Stimulated activated CD4-positive, alpha-beta T cell treated with anti-CD3 and anti-CD28 coated beads, TNF-alpha, amount 100 ng/mL, for 24 hours (primary cell): Measurements from ENCODE around the gene OBSL1.

Source experiments
- DNase-seq, 3 experiments: peaks; one replicate each; pipeline ENCODE4 v3.0.0-alpha.2; 2020; ENCODE audit warnings: low read depth in 3 of 3

The OBSL1 gene

DNA sequence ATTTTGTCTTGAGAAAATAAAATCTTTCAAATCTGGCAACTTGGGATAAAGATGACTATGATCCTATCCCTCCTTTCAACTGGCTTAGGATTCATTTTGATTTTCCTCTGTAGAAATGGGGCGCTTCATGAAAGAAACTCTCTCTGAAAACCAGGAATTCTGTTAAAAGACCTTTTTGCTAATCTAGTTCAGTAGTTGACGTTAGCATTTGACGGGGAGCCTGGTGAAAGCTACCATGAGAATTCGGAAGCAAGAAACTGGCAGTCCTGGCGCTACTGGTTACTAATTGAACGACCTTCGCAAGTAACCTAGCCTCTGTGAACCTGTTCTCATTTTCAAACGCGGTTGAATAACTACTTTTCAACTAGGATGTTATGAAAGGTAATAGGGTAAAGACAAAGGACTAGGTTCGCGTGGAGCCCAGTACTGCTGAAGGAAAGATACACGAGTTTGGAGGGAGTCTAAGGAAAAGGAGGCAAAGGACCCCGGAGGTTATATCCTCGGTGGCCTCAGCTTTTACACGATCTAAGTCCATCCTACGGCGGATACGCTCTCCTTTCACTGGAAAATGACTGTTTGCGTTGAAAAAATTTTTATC is 25.7 kb upstream of the OBSL1 start:
- DNase-seq, result no peak

DNA sequence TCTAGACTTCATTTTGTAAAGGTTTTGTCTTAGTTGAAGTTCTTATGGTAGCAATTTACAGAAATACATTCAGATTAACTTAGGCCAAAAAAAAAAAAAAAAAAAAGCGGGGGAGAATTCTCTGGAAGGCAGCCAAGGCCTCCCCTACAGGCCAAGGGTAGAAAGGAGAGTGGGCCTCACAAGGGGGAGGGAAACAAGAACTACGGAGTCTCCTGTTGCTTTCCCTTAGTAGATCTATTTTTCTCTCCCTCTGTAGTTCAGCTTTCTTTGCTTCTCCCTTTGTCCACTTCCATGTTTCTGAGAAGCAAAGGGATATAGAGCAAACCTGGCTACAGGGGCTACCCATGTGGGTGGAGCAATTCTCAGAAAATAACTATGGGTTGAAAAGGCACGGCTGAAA is 23.9 kb upstream of the OBSL1 start:
- no peak for DNase-seq

DNA sequence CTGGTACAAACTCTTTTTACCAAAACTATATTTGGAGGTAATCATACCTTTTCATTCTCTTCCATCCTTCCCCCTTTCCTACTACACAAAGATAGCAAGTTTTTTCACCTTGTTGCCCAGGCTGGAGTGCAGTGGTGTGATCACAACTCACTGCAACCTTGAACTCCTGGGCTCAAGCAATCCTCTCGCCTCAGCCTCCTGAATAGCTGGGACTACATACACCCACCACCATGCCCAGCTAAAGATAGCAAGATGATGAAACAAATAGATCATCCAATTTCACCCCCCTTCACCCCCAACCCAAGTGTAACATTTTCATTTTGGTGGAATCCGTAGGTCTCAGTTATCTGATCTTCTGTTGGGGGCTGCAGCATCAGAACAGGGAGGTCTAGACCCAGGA is 21.8 kb upstream of the OBSL1 start:
- no peak for DNase-seq

DNA sequence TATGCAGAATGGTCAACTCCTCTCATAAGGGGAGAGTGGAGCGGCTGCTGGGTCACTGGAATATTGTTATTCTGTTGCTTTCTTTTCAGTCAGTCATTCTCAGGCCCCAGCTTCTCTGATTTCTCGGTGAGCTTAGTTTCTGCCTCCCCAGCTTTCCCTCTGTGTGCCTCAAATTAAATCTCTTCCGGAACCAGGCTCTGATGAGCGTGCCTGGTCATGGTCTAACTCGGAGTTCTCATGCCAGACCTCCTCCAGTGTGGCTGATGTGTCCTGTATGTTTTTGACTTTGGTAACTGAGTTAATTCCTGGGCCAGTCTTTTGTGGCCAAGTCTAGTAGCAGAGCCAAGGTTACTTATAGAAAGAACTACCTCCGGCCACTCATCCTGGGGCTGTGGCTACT is 21.4 kb upstream of the OBSL1 start:
- no peak for DNase-seq

DNA sequence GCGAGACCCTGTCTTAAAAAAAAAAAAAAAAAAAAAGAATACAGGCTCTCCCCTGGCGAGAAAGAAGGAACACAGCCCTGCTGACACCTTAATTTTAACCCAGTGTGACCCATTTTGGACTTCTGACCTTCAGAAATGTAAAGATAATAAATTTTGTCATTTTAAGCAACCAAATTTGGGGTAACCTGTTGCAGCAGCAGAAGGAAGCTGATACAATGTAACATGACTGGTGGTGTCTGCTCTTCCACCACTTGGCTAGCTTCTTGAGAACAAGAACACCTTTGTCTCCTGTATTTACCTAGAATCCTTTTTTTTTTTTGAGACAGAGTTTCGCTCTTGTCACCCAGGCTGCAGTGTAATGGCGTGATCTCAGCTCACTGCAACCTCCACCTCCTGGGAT is 19.8 kb upstream of the OBSL1 start:
- DNase-seq, result no peak

DNA sequence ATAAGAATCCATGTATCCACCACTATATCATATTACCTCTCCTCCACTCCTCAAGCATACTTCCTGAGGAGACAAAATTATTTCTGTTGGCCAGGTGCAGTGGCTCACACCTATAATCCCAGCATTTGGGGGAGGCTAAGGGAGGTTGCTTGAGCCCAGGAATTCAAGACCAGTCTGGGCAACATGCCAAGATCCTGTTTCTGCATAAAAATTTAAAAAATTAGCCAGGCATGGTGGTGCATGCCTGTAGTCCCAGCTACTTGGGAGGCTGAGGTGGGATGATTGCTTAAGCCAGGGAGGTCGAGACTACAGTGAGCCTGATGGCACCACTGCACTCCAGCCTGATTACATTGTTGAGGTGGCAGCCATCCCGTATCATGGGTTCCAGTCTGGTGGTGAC is 10.0 kb upstream of the OBSL1 start:
- no peak for DNase-seq

DNA sequence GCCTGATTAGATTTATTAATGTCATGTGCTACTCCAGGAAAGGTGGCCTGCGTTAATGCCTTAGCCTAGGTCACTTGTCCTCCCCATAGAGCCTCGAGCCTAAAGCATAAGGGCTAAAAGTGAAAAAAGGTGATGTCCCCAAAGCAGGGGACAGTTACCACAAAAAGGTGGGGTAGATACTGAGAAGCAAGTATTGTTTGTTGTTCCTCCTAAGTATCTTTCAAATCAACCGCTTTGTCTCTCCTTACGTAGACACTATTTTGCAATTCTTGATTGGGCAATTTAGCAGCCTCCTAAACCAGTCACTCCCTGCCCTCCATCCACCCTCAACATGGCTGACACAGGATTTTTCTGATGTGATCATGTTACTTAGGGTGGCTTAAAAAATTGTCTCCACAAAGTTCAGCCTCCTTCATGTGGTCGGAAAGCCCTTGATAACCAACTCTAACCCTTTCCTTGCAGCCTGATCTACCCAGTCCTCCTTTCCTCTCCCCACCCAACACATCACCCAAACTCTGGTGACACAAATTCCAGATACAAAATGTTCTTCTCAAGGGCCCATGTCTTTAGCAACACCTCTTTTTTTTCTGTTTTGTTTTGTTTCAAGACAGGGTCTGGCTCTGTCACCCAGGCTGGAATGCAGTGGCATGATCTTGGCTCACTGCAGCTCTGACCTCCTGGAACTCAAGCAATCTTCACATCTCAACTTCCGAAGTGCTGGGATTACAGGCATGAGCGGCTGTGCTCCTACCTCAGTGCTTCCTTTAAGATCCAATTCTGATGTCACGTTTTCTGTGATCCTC is 7.7 kb upstream of the OBSL1 start:
- DNase-seq, result no peak

DNA sequence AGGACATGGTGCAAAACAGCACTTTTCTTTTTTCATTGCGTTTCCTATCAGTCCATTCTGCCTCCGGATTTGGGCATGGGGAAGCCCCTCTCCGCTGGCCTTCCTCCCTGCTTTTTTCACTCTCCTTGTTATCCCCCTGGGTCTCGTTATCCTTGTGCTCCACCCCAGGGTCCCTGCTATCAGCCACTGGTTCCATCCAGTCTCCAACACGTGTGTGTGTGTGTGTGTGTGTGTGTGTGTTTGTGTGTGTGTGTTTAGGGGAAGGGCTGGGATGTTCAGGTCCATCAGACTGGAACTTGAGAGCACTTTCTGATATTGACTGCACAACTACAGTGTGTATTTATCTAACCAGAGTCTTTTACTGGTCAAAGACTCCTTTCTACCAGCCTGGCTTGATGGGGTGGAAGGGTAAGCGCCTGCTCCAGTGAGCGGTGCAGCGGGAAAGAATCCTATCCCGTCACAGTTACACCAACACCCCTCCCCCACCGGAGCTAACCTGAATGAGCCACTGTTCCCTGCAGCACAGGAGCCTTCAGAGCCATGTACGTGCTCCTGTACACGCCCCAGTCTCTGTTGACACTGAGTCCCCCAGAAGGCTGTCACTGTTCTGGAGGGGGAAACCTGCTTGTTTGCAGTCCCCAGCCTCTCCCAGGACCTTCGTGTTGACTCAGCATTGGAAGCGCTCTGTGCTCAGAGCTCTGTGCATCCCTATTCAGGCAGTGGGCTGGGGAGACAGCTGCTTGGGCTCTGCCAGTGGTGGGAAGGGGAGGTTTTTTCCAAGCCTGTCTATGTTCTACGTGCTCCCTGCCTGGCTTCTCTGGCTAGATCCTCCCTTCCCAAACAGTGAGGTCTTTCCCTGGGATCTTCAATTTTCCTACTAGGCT is 5.4 kb upstream of the OBSL1 start:
- DNase-seq, result no peak

DNA sequence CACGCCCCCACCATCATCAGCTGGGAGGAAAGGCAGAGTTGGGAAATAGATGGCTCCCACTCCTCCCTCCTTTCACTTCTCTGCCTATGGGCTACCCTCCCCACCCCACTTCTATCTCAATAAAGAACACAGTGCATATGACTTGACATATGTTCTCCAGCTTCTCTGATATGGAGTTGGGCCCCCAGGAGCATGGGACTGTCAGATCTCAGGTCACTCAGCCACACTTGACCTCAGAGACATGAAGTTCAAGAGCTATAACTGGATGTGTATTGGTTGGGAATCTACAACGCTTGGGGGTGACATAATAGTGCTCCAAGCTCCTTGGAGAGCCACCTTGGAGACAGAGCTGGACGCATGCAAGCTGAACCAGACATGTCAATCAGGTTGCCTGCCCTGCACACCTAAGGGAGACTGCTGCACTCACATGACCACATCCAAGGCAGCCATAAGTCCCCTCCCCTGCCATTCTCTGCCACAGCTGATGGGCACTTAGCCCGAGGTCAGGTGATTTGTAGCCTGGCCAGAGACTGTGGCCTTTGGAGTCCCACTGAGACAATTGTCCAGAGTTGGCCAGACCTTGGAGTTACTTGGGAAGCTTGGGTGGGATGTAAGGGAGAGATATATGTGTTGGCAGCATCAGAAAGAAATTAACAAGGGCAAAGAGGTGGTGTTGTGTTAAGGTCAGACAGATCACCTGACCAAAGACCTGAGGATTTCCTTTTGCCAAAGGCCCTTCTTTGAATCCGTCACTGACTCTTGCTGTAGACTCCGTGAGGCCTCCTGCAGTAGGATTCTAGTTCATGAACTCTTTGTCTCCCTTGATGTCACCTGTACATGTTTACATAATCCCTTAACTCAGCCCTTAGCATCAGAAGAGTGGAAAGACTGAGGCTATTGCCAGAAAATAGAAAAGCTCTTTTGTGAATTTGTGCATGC is 4.5 kb upstream of the OBSL1 start:
- DNase-seq, result no peak

DNA sequence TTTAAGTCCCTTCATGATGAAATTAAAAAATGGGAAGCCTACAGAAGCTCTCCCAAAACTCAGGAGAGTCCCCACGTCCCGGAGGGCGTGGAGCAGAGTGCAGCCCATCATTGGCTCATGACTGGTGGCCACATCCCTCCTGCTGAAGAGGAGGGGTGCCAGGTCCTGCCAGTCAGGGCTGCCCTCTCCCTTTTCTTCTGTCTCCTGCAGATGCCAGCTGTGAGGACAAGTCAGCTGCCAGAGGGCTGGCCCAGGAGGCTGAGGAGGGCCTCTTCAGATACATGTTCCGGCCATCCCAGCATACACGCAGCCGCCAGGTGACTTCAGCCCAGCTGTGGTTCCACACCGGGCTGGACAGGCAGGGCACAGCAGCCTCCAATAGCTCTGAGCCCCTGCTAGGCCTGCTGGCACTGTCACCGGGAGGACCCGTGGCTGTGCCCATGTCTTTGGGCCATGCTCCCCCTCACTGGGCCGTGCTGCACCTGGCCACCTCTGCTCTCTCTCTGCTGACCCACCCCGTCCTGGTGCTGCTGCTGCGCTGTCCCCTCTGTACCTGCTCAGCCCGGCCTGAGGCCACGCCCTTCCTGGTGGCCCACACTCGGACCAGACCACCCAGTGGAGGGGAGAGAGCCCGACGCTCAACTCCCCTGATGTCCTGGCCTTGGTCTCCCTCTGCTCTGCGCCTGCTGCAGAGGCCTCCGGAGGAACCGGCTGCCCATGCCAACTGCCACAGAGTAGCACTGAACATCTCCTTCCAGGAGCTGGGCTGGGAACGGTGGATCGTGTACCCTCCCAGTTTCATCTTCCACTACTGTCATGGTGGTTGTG is 3.4 kb upstream of the OBSL1 start:
- no peak for DNase-seq

DNA sequence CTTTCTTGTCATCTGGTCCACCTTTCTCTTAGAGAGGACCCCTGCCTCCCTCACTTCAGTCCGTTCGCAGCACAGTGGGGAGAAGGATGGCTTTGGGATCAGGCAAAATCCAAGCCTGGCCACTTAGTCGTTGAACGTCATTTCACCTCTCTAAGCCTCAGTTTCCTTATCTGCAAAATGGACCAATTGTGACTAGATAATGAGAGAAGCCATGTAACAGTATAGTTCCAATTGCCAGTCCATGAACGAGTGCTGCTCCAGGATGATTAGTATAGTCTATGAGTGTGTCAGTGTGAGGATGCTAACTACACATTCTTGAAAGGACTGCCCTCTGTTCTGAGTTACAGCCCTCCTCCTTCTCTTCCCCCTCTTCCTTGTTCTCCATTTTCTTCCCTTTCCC is 1.8 kb upstream of the OBSL1 start:
- DNase-seq, result no peak

DNA sequence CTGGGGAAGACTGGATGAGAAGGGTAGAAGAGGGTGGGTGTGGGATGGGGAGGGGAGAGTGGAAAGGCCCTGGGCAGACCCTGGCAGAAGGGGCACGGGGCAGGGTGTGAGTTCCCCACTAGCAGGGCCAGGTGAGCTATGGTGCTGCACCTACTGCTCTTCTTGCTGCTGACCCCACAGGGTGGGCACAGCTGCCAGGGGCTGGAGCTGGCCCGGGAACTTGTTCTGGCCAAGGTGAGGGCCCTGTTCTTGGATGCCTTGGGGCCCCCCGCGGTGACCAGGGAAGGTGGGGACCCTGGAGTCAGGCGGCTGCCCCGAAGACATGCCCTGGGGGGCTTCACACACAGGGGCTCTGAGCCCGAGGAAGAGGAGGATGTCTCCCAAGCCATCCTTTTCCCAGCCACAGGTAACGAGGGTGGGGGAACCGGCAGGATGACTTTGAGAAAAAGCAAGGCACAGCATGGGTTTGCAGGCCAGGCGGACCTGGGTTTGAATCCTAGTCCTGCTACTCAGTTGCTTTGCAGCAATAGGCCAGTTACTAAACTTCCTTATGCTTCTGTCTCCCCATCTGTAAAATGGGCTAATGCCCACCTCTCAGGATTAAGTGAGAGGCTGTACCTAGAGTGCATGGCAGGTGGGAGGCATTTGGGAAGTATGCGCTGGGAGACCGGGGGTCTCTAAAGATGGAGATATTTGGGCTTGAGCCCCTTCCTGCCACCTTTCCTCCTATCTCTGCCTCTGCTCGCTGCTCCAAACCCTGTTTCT is 1.1 kb upstream of the OBSL1 start, which contains the start of gene INHA:
Gene INHA (plus strand): TSS at position 74 of the 765 bp plus-strand sequence. CDS start 65 bp downstream, at position 139.
- DNase-seq, result no peak

DNA sequence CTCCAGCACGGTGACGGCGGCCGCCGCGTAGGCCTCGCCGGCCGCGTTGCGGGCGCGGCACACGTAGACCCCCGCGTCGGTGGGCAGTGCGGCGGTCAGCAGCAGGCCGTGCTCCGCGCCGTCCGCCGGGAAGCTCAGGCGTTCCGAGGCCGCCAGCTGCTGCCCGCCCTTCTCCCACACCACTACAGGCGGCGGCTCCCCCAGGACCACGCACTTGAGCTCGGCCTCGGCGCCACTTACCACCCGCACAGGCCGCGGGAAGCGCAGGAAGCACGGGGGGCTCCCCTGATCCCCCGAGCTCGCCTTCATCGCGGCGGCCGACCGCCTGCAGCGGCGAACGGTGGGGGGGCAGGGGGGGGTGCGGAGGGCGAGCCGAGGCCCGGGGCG is 422 bp downstream of the OBSL1 start:
- no peak for DNase-seq

DNA sequence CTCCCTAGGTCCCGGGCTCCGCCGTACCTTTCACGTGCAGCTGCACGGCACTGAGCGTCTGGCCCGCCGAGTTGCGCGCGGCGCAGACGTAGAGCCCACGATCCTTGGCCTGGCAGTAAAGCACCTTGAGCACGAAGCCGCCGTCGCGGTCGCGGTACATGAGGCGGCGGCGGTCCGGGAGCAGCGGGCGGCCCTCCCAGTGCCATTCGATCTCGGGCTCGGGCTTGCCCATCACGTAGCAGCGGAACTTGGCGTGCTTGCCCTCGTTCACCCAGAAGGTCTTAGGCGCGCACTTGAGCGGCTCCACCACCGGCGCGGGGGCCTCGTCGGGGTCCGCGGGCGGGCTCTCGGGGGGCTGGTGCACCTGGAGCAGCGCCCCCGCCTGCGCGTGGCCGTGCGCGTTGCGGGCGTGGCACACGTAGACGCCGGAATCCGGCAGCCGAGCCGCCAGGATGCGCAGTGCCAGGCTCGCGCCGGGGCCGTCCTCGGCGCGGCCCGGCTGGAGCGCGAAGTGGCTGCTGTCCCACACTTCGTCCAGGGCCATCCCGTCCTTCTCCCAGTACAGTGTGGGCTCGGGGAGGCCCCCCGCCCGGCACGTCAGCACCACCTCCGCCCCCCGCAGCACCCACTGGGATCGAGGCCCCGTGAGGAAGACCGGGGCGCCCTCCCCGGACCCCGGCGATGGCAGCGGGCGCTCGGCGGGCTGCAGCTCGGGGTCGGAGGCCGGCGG is 980 bp downstream of the OBSL1 start:
- no peak for DNase-seq

DNA sequence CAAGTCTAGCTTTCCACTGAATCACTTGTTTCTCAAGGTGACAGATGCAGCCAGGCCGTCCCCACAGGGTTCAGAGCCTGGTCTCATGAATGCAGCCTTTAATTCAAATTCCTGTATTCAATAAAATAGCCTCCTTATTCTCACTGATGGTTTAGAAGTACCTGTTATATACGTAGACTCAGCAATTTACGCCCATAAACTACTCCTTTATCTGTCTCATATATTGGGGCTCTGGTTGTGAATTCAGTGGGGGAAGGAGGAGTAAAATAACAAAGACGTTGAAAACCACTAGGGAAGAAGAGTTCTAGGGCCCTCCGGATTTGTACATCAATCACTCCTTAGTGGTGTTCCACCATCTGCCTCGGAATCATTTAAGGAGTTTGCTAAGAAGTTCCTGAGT is 1.7 kb downstream of the OBSL1 start:
- no peak for DNase-seq

DNA sequence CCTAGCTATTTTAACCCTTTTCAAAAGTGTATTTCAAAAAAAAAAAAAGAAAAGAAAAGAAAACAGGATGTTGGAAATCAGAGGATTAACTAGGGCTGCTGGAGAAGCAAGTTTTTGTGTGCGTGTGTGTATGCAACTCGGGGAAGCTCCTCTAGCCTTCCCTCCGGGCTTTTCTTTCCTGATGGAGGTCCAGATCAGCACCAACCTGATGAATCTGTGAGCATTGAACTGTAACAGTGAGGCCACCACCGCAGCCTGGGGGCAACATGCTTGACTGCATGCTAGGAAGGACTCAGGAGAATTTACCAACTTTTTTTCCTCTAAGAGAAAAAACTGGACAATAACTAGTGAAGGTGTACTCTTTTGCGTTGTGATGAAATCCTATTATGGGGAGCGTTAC is 2.3 kb downstream of the OBSL1 start:
- DNase-seq, result no peak

DNA sequence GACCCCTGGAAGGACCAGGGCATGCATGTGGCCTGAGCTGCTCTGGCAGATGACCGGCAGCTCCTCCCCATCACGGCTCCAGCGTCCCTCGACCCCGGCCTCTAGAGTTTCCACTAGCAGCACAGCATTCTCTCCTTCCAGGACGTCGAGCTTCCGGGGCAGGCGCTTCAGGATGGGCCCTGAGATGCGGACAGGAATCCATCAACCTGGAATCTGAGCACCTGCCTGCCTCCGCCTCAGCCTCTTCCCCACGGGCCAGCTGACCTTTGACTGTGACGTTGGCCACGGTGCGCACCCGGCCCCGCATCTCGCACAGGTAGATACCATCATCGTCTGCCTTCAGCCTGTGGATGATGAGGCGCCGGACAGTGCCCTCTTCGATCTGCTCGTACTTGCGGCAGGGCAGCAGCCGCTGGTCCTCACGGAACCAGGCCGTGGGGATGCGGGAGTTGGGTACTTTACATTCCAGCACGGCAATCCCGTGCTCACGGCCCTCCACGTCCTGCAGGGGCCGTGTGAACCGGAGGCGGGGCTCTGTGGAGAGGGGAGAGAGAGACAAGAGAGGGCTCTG is 3.5 kb downstream of the OBSL1 start:
- DNase-seq, result no peak

DNA sequence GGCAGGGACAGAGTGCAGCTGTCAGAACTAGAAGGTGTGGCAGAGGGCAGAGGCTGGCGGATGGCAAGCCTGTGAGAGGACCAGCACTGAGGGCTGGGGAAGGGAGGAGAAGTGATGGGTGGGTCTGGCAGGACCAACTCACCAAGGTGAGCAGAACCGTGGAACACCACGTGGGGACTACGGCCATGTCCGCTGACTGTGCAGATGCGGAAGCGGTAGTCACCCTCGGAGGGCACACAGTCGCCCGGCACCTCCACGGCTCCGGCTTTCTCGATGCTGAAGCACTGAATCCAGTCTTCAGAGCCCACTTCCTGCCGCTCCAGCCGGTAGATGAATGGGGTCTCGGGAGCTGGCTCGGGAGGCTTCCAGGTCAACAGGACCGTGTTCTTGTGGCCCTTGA is 4.2 kb downstream of the OBSL1 start:
- DNase-seq, result no peak

DNA sequence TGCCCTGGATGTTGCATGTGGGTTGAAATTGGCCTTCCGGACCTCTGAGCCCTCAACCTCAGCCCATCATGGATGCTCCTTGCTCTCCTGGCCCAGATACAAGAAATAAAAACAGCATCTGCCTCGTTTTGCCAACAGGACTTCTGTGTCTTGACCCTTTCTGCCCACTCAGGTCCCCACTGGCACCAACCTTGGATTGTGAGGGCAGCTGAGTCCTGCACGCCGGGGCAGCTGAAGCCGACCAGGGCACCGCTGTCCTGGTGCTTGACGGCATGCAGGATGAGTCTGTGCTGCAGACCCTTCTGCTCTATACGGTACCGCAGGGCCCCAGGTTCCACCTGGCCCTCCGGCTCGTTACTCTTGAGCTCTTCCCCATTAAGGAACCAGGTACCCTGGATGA is 4.7 kb downstream of the OBSL1 start:
- no peak for DNase-seq
